ENCODE measurements around the gene VPS26C. TPM values are rescaled to one million over a fixed set of nuclear protein-coding genes. Genes with fewer than 3 reads are reported as not detected.

VPS26C gene
- polyA plus RNA-seq, 2 of the 4 experiments (the other 2 are of a cell fraction), result 24.2 to 29.5 TPM

DNA sequence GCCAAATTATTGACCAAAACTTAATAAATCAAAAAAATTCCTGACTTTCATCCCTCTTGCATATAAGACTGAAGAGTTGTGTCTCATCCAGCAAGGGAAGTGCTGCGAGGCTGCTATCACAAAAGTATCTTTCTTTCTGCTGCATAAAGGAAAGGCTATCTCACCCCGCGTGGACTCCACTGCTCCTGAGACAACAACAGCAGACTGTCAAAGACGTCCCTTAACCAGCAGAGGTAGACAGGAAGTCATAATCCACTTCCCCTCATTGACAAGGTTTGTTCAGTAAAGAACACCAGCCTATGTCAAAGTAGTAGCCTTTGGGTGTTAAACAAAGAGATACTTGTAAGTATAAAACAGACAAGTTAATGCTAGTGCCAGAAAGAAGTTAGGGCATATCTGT lies 29.4 kb downstream of the VPS26C start:
- ATAC-seq, result no peak
- DNase-seq (ENCODE audit: low read depth in 1 of 2, low spot score in 1 of 2), result no peak
- POLR2A ChIA-PET, result no interaction called here
- WGBS (ENCODE audit: missing lambda C conversion rate), result 86% methylated on average over 4 of the region's 4 CpGs
- no peaks in the 10 kb centered on the region for H3K4me1 ChIP-seq
- CTCF ChIA-PET, result no interaction called here
- no peaks in the 10 kb centered on the region for H3K9me3 ChIP-seq
- H3K4me3 ChIP-seq, result no peak overlapping the region
- FAIRE-seq, result no peak
- H3K27ac ChIP-seq, result no peak overlapping the region
- no peak overlapping the region for H3K4me2 ChIP-seq
- TF ChIP-seq NPAS2 (CRISPR knock-in tag; IDR thresholded peaks at IDR 0.05; ENCODE audit: borderline replicate concordance) (no peak), MAZ (IDR thresholded peaks at IDR 0.05; ENCODE audit: borderline replicate concordance, low read depth, low read length) (no peak), JUNB (IDR thresholded peaks at IDR 0.05) (no peak), CHD2 (IDR thresholded peaks at IDR 0.05; ENCODE audit: low read length, partially characterized antibody) (no peak), POLR2A (IDR thresholded peaks at IDR 0.05; ENCODE audit: low read length) (no peak), FOSL2 (IDR thresholded peaks at IDR 0.05) (no peak), FOSL2 (CRISPR knock-in tag; IDR thresholded peaks at IDR 0.05) (no peak), ESRRA (IDR thresholded peaks at IDR 0.05; ENCODE audit: borderline replicate concordance, low read length) (no peak), MYC (IDR thresholded peaks at IDR 0.05; ENCODE audit: borderline replicate concordance, low read length) (no peak), FOSB (CRISPR knock-in tag; IDR thresholded peaks at IDR 0.05) (no peak)

DNA sequence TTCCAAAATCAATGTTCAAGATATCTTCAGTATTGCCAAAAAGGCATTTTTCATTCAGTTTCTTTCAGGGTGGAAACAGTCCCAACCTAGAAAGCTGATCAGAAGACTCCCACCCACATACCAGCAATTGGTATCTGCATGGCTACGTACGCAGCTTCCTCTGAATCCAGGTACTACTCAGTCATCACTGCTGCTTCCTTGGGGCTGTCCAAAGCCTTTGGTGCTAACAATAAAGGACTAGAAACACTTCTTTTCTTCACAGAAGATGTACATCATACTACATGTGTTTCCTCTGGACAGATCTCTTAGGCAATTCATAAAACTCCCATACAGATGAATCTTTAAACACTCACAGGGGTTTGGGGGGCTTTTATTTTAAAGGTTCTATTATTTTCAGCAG lies 29.8 kb downstream of the VPS26C start:
- no peak for DNase-seq (ENCODE audit: low read depth in 1 of 2, low spot score in 1 of 2)
- H3K9me3 ChIP-seq, result no peaks in the 10 kb centered on the region
- no peak overlapping the region for H3K27ac ChIP-seq
- ChIA-PET CTCF (no interaction called here), POLR2A (no interaction called here)
- H3K4me1 ChIP-seq, result no peaks in the 10 kb centered on the region
- no peak overlapping the region for H3K4me2 ChIP-seq
- no peak for TF ChIP-seq CHD2 (IDR thresholded peaks at IDR 0.05; ENCODE audit: low read length, partially characterized antibody)
- no peak for TF ChIP-seq ZFP36 (IDR thresholded peaks at IDR 0.05; ENCODE audit: borderline replicate concordance, partially characterized antibody)
- ATAC-seq, result no peak
- no peak overlapping the region for H3K4me3 ChIP-seq
- no peak for FAIRE-seq
- 85% methylated on average over 2 of the region's 2 CpGs for WGBS (ENCODE audit: missing lambda C conversion rate)

DNA sequence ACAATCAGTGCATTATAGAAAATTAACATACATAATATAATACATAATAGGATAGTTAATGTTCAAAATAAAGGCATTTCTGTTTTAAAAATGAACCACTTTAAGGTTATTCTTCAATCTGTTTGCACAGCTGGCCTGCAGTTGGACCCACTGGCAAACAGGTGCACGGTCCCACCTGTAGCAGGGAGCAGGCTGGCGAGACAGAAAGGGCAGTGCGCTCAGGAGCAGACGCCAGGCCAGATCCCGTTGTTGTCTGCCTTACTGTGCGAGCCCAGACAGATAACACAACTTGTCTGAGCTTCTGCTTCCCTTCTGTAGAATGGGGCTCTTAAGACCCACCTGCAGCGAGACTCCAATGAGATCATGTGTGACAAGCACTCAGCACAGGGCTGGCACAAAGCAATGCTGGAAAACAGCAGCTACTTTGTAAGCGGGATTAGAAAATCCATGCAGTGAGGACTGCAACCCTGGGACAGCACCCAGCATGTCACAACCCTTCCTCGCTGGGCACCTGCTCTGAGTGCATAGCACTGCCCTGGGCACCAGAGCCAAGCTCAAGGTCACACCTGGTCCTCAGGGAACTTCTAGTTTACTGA lies 33.5 kb downstream of the VPS26C start:
- TF ChIP-seq ESRRA (IDR thresholded peaks at IDR 0.05; ENCODE audit: borderline replicate concordance, low read length), result no peak
- TF ChIP-seq, protein P1, sequence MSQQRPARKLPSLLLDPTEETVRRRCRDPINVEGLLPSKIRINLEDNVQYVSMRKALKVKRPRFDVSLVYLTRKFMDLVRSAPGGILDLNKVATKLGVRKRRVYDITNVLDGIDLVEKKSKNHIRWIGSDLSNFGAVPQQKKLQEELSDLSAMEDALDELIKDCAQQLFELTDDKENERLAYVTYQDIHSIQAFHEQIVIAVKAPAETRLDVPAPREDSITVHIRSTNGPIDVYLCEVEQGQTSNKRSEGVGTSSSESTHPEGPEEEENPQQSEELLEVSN (IDR thresholded peaks at IDR 0.05; ENCODE audit: borderline replicate concordance, low read depth), result no peak
- no peak for TF ChIP-seq FOXS1 (CRISPR knock-in tag; IDR thresholded peaks at IDR 0.05)
- TF ChIP-seq, protein P2, sequence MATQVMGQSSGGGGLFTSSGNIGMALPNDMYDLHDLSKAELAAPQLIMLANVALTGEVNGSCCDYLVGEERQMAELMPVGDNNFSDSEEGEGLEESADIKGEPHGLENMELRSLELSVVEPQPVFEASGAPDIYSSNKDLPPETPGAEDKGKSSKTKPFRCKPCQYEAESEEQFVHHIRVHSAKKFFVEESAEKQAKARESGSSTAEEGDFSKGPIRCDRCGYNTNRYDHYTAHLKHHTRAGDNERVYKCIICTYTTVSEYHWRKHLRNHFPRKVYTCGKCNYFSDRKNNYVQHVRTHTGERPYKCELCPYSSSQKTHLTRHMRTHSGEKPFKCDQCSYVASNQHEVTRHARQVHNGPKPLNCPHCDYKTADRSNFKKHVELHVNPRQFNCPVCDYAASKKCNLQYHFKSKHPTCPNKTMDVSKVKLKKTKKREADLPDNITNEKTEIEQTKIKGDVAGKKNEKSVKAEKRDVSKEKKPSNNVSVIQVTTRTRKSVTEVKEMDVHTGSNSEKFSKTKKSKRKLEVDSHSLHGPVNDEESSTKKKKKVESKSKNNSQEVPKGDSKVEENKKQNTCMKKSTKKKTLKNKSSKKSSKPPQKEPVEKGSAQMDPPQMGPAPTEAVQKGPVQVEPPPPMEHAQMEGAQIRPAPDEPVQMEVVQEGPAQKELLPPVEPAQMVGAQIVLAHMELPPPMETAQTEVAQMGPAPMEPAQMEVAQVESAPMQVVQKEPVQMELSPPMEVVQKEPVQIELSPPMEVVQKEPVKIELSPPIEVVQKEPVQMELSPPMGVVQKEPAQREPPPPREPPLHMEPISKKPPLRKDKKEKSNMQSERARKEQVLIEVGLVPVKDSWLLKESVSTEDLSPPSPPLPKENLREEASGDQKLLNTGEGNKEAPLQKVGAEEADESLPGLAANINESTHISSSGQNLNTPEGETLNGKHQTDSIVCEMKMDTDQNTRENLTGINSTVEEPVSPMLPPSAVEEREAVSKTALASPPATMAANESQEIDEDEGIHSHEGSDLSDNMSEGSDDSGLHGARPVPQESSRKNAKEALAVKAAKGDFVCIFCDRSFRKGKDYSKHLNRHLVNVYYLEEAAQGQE (IDR thresholded peaks at IDR 0.05), result no peak
- TF ChIP-seq, protein P3, sequence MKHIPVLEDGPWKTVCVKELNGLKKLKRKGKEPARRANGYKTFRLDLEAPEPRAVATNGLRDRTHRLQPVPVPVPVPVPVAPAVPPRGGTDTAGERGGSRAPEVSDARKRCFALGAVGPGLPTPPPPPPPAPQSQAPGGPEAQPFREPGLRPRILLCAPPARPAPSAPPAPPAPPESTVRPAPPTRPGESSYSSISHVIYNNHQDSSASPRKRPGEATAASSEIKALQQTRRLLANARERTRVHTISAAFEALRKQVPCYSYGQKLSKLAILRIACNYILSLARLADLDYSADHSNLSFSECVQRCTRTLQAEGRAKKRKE (CRISPR knock-in tag; IDR thresholded peaks at IDR 0.05; ENCODE audit: low read depth), result no peak

More for the DNA sequence above, 33.5 kb downstream of the VPS26C start:
- no peak overlapping the region for H3K4me2 ChIP-seq
- no peak for ATAC-seq
- WGBS (ENCODE audit: missing lambda C conversion rate), result 97% methylated on average over 9 of the region's 9 CpGs
- H3K9me3 ChIP-seq, result no peaks in the 10 kb centered on the region
- H3K27ac ChIP-seq, result no peak overlapping the region
- CTCF ChIA-PET, result no interaction called here
- no peak for FAIRE-seq
- no peak overlapping the region for H3K4me3 ChIP-seq
- POLR2A ChIA-PET, result no interaction called here
- no peaks in the 10 kb centered on the region for H3K4me1 ChIP-seq
- no peak for DNase-seq (ENCODE audit: low read depth in 1 of 2, low spot score in 1 of 2)
